Subcutaneous adipose tissue (tissue), 4 donors: ENCODE results near the gene ANKRD63. TPM values are rescaled to one million over a fixed set of nuclear protein-coding genes. Genes with fewer than 3 reads are reported as not detected.

ENCODE experiments used
- CTCF ChIP-seq: fragments of 450-650 bp; IDR thresholded peaks from one replicate; pipeline ENCODE4 v1.5.1; 2016; ENCODE audit warnings: low read depth, mild to moderate bottlenecking, control low read depth, antibody characterized with exemption, moderate library complexity
- total RNA-seq, 4 donors: library from RNA; depleted of rRNA; stranded (reverse); fragments of >200 nt; gene quantifications; one replicate each; pipeline ENCODE4 v1.1.0, GENCODE V29; 2016

ANKRD63 gene
- total RNA-seq, 4 donors from 2014 or later, result not detected

- TF ChIP-seq CTCF, result no peak
Measured at GRCh38 chr15:40312370-40313158, 29.7 kb upstream of the ANKRD63 start.

- no peak for TF ChIP-seq CTCF
Measured at GRCh38 chr15:40310993-40311392, 28.1 kb upstream of the ANKRD63 start.

DNA sequence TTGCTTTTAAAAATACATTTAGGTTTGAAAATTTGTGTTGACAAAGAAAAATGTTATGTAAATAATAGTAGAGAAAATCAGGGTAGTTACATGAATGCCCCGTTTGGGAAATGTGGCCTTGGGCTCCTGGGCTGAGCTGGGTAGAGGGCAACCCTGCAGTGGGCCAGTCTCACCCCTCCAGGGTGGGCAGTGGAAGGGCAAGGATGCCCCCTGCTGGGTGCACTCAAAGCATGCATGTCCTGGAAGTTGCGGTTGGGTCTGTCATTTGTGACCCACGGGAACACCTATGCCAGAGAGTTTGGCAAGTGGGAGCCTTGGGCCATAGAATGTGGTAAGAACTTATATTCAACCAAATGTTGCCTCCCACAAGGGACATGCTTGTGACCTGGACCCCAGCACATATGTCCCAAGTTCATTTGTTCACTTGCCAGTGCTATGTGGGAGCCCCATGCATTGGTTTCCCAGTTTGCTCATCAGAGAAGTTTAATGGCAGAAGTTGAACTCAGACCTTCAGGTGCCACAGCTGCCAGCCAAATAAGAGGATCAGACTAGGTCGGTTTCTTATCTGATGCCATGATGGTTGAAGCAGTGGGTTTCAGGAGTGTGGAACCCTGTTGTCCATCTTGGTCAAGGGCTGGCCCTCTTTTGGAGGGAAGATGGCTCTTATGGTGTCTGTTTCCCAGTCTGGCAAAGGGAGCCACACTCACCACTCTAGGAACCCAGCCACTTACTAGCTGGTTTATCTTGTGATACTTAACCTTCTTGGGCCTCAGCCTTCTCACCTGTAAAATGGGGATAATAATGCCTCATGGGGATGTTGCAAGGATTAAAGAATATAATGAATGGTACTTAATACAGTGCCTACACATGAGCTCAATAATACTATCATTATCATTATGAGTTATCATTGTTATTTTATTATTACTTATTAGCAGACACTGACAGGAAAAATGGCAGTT lies 27.4 kb upstream of the ANKRD63 start:
- no peak for TF ChIP-seq CTCF

DNA sequence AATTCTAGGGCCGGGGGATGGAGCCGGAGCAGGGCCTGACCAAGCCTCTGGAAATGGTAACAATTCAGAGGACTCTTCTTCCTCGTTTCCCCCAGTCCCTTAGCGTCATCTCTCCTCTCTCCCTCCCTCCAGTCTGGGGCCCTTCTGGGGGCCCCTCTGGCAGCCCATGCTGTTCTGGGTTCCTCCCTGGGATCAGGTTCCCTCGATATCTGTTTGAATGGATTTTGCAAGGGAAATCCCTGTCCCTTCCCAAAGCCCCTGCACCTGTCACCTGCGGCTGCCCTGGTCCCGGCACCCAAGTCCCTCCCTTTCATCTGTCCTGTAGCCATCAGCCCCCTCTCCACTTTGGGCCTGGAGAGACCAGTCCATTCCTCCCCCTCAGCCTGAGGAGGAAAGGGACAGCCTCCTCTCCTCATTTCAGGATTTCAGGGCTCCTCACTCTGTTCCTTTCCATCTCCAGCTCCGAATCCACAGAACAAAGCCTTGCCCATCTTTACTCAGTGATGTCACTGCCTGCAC lies 26.5 kb upstream of the ANKRD63 start:
- no peak for TF ChIP-seq CTCF

GRCh38 chr15:40307421-40308211 lies 24.8 kb upstream of the ANKRD63 start, which contains the start of gene PLCB2:
Gene PLCB2, minus strand, starts transcription at chr15:40307935. Its CDS starts 263 bp downstream, at chr15:40307672.
- no peak for TF ChIP-seq CTCF

DNA sequence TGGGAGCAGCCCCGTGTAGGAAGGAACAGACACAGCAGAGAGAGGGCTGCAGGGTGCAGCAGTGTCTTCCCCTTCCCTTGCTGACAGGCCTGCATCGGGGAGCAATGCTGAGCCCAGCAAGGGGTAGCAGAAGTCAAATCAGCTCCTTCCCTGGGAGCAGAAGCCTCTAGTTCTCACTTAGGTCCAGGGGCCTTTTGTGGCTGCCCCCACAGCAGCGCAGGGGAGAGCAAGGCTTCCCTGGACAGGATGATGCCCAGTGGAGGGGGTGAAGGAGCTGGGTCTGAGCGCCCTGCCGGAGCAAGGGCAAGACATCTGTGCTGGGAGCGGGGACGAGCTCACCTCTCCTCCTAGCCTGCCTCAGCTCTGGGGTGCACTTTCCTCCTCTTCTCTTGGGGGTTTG lies 24.0 kb upstream of the ANKRD63 start:
- no peak for TF ChIP-seq CTCF
